GM19324 (cell line): Measurements from ENCODE around the gene RNF126.

Source experiments
- ATAC-seq: cut with Tn5 transposase; IDR thresholded peaks from one replicate; pipeline ENCODE4 v1.9.1; 2021; ENCODE audit warnings: mild to moderate bottlenecking, moderate library complexity; ENCODE audit not compliant: unreplicated experiment, low FRiP score

Gene RNF126

GRCh38 chr19:648305-648704 is 14.7 kb downstream of the RNF126 start:
- ATAC-seq, result no peak

DNA sequence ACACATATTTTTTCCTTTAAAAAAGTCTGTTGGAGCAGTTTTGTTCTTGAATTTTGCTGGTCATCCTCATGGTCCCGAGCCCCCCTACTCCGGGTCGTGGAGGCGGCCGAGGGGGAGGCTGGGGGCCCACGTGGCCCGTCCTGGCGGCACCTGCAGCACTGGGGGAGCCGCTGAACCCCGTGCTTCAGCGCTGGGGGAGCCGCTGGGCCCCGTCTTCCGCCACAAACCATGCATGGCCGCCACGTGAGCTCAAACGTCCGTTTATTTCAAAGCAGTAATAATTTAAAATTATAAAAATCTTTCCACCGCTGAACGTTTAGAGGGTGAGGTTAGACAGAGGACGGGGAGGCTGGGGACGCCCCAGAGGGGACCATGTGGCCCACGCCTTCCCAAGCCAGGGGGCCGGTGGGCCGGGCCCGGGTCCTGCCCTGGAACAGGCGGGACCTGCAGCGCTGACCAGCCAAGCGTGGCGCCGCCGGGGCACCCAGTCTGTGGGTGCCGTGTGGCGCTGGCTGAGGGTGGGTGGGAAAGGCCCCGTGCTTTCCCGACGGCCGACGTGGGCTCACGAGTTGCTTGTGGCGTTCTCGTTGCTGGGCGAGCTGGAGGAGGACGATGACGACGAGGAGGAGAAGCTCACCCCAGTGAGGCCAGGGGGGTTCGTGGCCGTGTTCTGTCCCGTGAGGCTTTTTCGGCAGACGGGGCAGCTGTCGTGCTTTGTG is 15.3 kb downstream of the RNF126 start:
- ATAC-seq, result no peak

DNA sequence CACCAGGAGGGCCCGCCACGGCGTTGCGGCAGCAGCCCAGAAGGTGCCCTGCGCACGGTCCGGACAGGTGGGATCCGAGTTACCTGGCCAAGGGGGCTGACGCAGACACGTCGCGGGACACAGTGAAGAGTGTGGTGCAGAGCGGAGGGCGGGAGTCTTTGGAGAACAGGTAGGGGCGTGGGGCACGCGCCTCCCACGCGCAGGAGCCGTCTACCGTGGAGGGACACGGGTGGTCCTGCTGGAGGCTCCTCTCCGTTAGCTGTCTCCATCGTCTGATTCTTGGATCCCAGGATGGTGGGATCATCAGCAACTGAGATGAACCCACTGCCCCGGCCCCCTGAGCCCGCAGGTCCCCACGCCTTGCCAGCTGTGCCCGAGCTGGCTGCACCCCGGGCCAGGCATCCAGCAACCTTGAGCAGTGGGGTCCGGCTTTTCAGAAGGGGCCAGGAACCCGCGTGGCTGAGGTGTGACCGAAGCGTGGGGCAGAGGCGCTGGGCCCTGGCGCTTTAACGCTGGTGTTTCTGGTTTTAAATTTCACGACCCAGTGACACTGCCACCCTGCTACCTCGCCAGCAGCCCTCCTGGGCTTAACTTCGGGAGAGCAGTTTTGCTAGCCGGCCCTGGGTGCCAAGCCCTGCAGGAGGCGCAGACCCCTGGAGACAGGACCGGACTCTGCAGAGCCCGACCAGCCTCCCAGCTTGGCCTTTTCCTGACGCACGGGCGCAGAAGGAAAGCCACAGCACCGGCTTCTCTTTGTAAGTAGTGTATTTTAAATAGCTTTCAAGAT is 16.0 kb downstream of the RNF126 start:
- ATAC-seq, result no peak

- ATAC-seq, result no peak
Measured at GRCh38 chr19:645912-646778, 16.9 kb downstream of the RNF126 start.

GRCh38 chr19:644789-645188 is 18.2 kb downstream of the RNF126 start:
- no peak for ATAC-seq

GRCh38 chr19:644363-644762 is 18.7 kb downstream of the RNF126 start:
- no peak for ATAC-seq

DNA sequence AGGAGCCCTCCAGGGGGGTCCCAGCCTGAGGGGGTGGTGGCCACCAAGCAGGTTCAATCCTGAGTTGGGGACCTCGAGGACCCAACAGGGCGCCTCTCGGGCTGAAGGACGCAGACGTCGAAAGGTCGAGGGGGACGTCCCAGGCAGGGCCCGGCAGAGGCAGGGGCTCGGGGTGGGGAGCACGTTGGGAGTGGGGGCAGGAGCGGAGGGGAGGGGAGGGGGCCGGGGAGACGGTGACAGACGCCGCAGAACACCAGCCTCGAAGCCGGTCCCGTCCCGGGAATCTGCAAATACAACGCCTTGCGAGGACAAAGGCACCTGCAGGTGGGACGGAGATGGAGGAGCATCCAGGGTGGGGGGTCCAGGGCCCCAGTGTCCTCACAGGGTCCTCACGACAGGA is 19.3 kb downstream of the RNF126 start:
- ATAC-seq, result no peak

DNA sequence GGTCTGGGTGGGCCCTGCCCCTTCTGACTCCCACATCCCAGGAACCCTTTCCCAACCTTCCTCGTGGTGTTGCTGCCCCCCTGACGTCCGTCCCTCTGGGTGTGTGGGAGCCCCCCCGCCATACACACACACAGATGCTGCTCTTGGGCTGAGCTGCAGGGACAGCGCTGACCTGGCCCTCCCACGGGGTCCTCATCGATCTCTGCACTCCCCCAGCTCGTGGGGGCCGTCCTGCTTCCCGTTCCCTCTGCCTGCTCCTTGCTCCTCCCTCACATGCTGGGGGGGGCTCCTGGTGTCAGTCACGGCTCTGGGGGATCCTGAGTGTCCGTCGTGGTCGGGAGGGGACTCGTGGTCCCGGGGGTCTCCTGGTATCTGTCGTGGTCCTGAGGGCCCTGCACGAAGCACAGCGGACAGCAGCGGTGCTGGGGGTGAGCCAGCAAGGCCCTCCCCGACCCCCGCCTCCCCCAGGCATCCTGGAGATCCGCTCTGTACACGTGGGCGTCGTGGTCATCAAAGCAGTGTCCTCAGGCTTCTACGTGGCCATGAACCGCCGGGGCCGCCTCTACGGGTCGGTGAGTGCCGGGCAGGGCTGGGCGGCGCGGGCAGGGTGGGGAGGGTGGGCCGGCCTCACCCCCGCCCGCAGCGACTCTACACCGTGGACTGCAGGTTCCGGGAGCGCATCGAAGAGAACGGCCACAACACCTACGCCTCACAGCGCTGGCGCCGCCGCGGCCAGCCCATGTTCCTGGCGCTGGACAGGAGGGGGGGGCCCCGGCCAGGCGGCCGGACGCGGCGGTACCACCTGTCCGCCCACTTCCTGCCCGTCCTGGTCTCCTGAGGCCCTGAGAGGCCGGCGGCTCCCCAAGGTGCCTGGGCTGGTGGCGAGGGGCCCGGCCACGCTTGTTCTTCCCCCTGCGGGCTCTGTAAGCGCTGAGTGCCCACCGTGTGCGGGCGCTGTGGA is 20.0 kb downstream of the RNF126 start:
- no peak for ATAC-seq

DNA sequence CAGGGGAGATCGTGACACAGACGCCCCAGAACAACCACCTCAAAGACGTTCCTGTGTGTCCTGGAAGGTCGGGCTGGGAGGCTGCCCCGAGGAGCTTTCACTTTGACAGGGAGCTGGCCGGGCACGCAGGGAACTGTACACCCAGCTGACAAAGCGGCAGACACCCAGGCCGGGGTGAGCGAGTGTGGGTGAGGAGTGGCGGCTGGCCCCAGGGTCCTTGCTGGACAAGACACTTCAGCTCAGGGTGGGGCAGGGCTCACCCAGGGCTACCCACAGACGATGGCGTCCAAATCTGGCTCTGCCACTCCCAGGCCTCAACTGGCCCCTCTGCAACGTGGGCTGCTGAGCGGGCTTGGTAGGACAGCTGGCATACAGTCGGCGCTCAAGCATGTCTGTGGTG is 21.3 kb downstream of the RNF126 start:
- ATAC-seq, result no peak

- ATAC-seq, result no peak
Measured at GRCh38 chr19:640606-641189, 22.3 kb downstream of the RNF126 start.

DNA sequence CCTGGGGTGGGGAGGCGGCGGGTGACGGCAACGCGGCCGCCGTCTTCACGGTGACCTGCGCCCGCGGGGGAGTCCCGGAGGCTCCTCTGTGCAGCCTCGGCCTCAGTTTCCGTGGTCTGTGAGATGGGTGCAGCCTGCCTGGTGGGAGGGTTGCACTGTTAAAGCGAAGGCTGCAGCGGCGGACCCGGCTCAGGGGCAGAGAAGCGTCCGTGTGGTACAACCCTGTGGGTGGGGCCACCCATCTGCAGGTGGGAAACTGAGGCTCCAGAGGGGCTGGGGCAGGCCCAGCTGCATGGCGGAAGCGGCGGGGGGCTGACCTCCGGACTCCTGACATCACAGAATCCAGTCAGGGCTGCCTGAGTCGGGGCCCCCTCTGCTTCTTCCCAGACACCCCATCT is 22.9 kb downstream of the RNF126 start:
- no peak for ATAC-seq

DNA sequence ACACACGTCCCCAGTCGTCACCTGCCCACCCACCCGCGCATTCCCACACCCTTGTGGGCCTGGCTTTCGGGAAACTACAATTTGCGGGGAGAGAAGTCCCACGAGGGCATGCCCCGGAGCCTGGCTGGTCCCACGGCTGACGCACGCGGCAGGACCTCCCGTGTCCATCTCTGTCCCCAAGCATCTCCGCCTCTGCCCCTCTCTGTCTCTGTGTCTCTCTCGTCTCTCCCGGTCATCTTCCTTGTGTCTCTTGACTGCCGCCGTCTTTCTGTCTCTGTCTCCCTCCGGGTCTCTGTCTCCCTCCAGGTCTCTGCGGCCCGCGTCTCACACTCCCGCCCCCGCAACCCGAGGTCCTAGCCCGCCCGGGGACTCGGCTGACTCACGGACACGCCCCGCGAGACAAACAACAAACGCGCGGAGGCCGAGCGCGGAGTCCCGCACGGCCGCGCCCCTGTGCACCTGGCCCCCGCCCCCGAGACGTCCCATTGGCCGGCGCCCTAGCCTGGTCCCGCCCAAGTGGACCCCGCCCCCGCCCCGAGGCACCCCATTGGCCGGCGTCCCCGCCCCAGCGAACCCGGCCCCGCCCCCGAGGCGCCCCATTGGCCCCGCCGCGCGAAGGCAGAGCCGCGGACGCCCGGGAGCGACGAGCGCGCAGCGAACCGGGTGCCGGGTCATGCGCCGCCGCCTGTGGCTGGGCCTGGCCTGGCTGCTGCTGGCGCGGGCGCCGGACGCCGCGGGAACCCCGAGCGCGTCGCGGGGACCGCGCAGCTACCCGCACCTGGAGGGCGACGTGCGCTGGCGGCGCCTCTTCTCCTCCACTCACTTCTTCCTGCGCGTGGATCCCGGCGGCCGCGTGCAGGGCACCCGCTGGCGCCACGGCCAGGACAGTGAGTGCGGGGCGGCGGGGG is 23.5 kb downstream of the RNF126 start, which contains the start of gene FGF22:
Gene FGF22, plus strand, starts transcription at position 627 of the 908 bp plus-strand sequence. Its CDS starts 47 bp downstream, at position 674.
- no peak for ATAC-seq

DNA sequence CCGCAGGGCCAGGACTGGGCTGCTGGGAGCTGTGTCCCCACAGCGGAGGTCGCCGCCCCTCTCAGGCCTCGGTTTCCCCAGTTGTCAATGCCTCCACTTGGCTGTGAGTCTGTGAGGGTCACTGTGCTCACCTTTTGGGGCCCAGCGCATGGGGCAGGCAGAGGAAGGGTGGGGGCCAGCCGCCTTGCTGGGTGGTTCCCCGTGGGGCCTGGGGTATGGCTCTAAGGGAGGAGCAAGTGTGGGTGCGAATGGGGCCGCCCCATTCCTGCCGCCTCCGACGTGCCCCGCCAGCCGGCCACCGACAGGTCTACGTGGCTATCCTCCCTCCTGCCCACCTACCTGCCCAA is 24.1 kb downstream of the RNF126 start:
- no peak for ATAC-seq

- no peak for ATAC-seq
Measured at GRCh38 chr19:634975-635652, 27.9 kb downstream of the RNF126 start.

GRCh38 chr19:633786-634639 is 29.0 kb downstream of the RNF126 start:
- no peak for ATAC-seq

GRCh38 chr19:633068-633785 is 29.8 kb downstream of the RNF126 start, which contains the start of gene POLRMT:
Gene POLRMT (minus strand): TSS chr19:633537. CDS start chr19:633512, 25 bp downstream.
- peak; percentile 90 for ATAC-seq
